ENCODE measurements around the gene ADAM33.

Gene ADAM33

DNA sequence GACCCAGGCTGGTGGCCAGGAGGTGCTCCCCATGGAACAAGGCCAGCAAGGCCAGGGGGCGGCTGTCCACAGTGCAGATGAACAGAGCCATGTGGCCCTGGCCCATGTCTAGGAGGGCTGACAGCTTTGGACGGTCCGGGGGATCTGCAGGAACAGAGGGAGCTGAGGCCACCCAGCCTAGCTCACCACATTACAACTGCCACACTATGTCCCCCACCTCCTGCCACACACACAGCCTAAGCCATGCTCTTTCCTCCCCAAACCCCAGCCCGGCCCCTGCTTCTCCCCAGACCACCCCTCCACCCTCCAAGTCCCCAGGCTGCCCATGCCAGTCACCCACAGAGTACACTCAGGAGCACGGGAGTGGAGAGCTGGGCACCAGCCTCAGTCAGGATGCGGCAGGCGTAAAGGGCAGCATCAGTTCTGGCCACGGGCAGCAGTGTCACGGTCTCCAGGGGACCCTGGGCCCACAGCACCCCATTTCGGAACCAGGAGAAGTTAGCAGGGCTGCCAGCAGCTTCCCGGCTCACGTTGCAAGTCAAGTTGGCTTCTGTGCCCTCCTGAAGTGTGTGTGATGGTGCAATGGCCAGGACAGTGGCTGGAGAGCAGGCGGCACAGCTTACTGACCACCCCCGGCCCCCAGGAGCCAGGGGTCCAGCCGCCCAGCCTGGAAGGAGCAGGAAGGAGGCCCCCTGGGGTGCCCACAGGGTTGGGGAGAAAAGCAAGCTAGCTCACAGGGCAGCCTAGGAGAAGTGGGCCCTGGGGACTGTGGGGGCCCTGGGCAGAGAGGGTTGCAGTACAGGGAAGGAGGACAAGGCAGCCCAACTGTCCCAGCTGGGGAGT is 15.2 kb upstream of the ADAM33 start:
- Histone ChIP-seq H3K27ac (ENCODE audit: low read length) (no peak overlapping the region), H2AFZ (ENCODE audit: low read length) (no peak overlapping the region), H3F3A (ENCODE audit: insufficient read depth, low read length) (no peaks in the 10 kb centered on the region), H3K36me3 (replicated peaks; ENCODE audit: insufficient read depth, low read length) (no peaks in the 10 kb centered on the region), H3K9me3 (replicated peaks; ENCODE audit: insufficient read depth, low read length) (no peaks in the 10 kb centered on the region), H3K4me1 (ENCODE audit: low read length) (no peaks in the 10 kb centered on the region), H3K79me2 (ENCODE audit: low read length) (no peaks in the 10 kb centered on the region), H3K4me2 (ENCODE audit: low read depth, low read length) (no peak overlapping the region), H3K4me3 (ENCODE audit: low read length) (no peak overlapping the region), H4K20me1 (ENCODE audit: insufficient read depth, low read length) (no peaks in the 10 kb centered on the region), H3K9me2 (replicated peaks; ENCODE audit: insufficient read depth, low read length) (no peaks in the 10 kb centered on the region), H3K27me3 (replicated peaks; ENCODE audit: insufficient read depth, low read length) (peaks cover 27% of the 10 kb centered on the region), H3K9ac (ENCODE audit: low read length) (no peak overlapping the region)
- no peak for DNase-seq
- TF ChIP-seq EZH2phosphoT487 (IDR thresholded peaks at IDR 0.05; ENCODE audit: low read length) (no peak), EZH2 (optimal IDR thresholded peaks at IDR 0.05; ENCODE audit: low read depth, low read length) (no peak)
- TF ChIP-seq, protein P1, sequence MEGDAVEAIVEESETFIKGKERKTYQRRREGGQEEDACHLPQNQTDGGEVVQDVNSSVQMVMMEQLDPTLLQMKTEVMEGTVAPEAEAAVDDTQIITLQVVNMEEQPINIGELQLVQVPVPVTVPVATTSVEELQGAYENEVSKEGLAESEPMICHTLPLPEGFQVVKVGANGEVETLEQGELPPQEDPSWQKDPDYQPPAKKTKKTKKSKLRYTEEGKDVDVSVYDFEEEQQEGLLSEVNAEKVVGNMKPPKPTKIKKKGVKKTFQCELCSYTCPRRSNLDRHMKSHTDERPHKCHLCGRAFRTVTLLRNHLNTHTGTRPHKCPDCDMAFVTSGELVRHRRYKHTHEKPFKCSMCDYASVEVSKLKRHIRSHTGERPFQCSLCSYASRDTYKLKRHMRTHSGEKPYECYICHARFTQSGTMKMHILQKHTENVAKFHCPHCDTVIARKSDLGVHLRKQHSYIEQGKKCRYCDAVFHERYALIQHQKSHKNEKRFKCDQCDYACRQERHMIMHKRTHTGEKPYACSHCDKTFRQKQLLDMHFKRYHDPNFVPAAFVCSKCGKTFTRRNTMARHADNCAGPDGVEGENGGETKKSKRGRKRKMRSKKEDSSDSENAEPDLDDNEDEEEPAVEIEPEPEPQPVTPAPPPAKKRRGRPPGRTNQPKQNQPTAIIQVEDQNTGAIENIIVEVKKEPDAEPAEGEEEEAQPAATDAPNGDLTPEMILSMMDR (IDR thresholded peaks at IDR 0.05; ENCODE audit: low read length), result no peak

DNA sequence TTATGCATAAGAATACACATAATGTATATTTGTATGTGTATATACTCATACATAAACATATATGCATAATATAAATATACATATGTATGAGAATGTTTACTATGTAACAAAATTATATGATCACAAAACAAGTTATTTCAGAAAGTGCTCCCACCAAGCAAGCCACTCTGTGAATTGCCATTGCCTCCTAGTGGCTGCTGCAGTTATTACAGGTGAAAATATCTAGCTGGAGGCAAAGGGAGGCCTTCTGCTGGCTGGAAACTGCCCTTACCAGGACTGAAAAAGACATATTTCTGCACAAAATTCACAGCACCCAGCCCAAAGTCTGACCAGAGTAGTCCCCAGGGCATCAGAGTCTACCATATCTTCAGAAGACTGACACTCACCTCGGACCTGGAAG is 14.4 kb upstream of the ADAM33 start:
- no peak overlapping the region for H3K9ac ChIP-seq (ENCODE audit: low read length)
- TF ChIP-seq, protein P1 (IDR thresholded peaks at IDR 0.05; ENCODE audit: low read length), result peak; percentile 53
- TF ChIP-seq EZH2 (optimal IDR thresholded peaks at IDR 0.05; ENCODE audit: low read depth, low read length) (no peak), EZH2phosphoT487 (IDR thresholded peaks at IDR 0.05; ENCODE audit: low read length) (no peak)
- H3K27me3 ChIP-seq (replicated peaks; ENCODE audit: insufficient read depth, low read length), result peaks cover 27% of the 10 kb centered on the region
- no peak overlapping the region for H3K27ac ChIP-seq (ENCODE audit: low read length)
- no peak overlapping the region for H3K4me3 ChIP-seq (ENCODE audit: low read length)
- no peaks in the 10 kb centered on the region for H4K20me1 ChIP-seq (ENCODE audit: insufficient read depth, low read length)
- no peaks in the 10 kb centered on the region for H3K9me3 ChIP-seq (replicated peaks; ENCODE audit: insufficient read depth, low read length)
- no peaks in the 10 kb centered on the region for H3K36me3 ChIP-seq (replicated peaks; ENCODE audit: insufficient read depth, low read length)
- H3K4me1 ChIP-seq (ENCODE audit: low read length), result no peaks in the 10 kb centered on the region
- H3K79me2 ChIP-seq (ENCODE audit: low read length), result no peaks in the 10 kb centered on the region
- H3K9me2 ChIP-seq (replicated peaks; ENCODE audit: insufficient read depth, low read length), result no peaks in the 10 kb centered on the region
- H3F3A ChIP-seq (ENCODE audit: insufficient read depth, low read length), result no peaks in the 10 kb centered on the region
- H2AFZ ChIP-seq (ENCODE audit: low read length), result no peak overlapping the region
- no peak overlapping the region for H3K4me2 ChIP-seq (ENCODE audit: low read depth, low read length)
- DNase-seq, result peak; percentile 32

DNA sequence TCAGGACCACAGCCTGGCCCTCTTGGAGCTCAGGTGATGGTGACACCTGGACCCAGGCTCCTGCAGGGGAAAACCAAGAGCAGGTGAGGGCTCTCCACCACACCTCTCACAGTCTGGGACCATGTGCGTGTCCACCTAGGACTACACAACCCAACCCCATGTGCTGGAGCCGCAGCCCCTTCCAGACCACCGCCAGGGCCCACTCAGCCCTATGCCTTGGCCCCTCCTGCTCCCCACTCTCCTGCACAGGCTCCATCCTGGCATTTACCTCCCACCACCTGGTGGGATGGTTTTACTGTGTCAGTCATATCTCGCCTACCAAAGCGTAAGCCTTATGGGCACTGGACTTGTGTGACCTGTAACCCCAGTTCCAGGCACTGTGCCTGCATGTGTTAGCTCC is 13.1 kb upstream of the ADAM33 start:
- Histone ChIP-seq H3K9me3 (replicated peaks; ENCODE audit: insufficient read depth, low read length) (no peaks in the 10 kb centered on the region), H3K79me2 (ENCODE audit: low read length) (no peaks in the 10 kb centered on the region), H3K36me3 (replicated peaks; ENCODE audit: insufficient read depth, low read length) (no peaks in the 10 kb centered on the region), H3K27me3 (replicated peaks; ENCODE audit: insufficient read depth, low read length) (peaks cover 25% of the 10 kb centered on the region), H3K4me1 (ENCODE audit: low read length) (no peaks in the 10 kb centered on the region), H3K4me3 (ENCODE audit: low read length) (no peak overlapping the region), H3K9ac (ENCODE audit: low read length) (no peak overlapping the region), H3K9me2 (replicated peaks; ENCODE audit: insufficient read depth, low read length) (no peaks in the 10 kb centered on the region), H2AFZ (ENCODE audit: low read length) (no peak overlapping the region), H3K4me2 (ENCODE audit: low read depth, low read length) (no peak overlapping the region), H3K27ac (ENCODE audit: low read length) (no peak overlapping the region), H4K20me1 (ENCODE audit: insufficient read depth, low read length) (no peaks in the 10 kb centered on the region), H3F3A (ENCODE audit: insufficient read depth, low read length) (no peaks in the 10 kb centered on the region)
- TF ChIP-seq EZH2phosphoT487 (IDR thresholded peaks at IDR 0.05; ENCODE audit: low read length) (no peak), EZH2 (optimal IDR thresholded peaks at IDR 0.05; ENCODE audit: low read depth, low read length) (no peak)
- TF ChIP-seq, protein P1 (IDR thresholded peaks at IDR 0.05; ENCODE audit: low read length), result no peak
- DNase-seq, result no peak
